GM18520 (cell line): ENCODE results near the gene KIT.
A peak's percentile ranks its signal among the peaks of the same experiment; 100 is the strongest.

ENCODE experiments used
- ATAC-seq: cut with Tn5 transposase; IDR thresholded peaks from one replicate; pipeline ENCODE4 v1.9.1; 2021; ENCODE audit not compliant: unreplicated experiment

KIT gene

GRCh38 chr4:54695788-54696187, 38.0 kb downstream of the KIT start:
- no peak for ATAC-seq

- ATAC-seq = no peak
Measured at GRCh38 chr4:54696649-54697048, 38.9 kb downstream of the KIT start.

- ATAC-seq = no peak
Measured at GRCh38 chr4:54700986-54701385, 43.2 kb downstream of the KIT start.

DNA sequence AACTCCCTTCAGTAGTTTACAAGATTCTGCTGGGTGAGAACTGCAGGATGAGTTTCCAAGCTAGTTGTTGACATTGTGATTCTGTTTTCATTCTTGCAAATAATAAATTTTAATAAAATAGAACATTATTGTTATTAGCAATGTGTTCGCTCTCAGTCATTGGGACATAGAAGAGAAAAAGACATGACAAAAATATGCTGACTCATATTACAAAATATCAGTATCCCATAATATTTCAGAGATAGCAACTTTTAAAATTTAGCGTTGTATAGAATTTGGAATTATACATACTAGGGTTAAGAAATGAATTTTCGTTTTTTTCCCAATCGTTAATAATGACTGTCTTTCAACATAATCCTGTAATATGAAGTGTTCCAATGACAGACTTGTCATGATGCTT, 45.4 kb downstream of the KIT start:
- no peak for ATAC-seq

DNA sequence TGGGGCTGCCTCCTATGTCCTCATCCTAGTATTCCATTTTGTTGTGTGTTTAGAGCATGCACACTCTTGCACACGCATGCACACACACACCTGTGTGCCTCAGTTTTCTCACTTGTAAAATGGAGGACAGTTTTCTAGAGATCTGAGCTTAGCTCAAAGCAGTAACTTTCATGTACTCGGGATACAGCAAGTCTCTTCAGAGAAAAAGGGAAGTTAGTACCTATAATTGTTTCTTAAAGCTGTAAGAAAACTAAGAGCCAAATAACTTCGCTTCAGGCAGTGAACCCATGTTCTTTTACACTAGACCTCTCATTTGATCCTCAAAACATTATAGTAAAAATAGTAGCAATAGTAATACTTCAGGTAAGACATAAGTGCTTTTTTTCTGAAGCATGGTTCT, 49.6 kb downstream of the KIT start:
- ATAC-seq = no peak

DNA sequence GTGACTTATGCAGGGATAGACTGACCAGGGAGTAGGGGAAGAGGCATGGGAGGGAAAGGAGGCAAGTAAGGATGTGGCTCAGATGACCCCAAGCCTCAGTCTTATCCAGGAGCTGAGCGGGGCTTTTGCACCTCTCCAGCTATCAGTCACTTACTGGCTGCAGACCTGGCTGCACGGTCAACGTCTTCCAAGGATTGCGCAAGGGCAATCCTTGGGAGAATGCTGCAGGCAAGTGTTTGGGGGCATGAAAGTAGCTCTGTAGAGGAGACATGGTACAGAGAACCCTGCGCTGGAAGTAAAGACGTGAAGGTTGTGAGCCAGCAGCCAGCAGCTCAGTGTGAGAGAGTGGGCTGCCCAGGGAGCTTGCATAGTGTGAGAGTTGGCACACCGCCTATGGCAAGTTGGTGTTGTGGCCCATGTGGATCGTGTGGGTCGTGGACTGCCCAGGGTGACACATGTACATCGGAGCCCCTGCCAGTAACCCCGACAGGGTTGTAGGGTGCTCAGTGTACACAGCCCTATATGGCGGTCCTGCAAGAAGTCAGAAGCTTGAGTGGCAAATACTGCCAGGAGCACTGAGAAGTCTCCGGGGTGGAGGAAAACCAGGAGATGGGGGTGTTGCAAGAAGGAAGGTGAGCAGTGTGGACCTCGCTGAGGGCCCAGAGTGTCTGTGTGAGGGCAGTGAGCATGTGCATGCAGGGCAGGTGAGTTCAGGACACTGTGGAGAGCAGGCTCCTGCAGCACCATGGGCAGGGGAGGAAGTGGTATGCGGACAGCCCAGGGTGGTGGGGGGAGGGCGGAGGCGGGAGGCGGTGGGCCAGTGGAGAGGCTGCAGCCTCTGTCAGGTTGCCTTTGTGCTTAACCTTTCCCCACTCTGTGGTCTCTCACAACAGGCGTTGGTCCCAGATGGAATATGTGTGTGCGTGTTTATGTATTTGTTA, 50.9 kb downstream of the KIT start:
- no peak for ATAC-seq

DNA sequence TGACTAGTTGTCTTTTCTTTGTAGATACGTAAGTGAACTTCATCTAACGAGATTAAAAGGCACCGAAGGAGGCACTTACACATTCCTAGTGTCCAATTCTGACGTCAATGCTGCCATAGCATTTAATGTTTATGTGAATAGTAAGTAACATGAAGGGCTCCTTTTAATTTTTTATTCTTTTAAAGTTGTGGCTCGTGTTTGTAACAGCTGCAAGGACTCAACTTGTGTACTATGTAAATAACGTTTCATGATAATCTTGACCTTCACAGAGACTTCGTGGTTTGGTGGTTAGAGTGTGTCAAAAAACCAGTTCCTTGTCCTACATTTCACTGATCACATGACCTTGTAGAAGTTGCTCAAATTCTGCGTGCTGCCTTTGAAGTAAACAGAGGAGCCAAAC, 51.6 kb downstream of the KIT start:
- ATAC-seq = peak; percentile 70

GRCh38 chr4:54712206-54712605, 54.4 kb downstream of the KIT start:
- ATAC-seq = no peak

DNA sequence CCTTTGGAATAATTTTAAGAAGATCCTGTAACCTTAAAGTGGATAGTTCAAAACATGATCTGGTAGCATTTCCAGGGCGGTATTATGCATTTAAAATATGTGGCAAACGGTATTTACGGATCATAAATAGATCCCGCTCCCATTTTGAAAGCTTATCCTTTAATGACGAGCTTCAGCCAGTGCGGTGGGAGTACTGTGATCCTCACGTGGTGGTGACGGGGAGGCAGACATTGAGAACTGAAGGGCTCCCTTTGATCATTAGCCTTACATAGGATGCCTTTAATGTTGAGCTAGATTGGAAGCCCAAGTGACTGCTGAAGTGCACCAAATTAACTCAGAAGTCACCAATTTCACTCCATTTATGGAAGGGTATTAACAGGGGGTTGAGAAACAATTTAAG, 56.9 kb downstream of the KIT start:
- ATAC-seq = no peak

DNA sequence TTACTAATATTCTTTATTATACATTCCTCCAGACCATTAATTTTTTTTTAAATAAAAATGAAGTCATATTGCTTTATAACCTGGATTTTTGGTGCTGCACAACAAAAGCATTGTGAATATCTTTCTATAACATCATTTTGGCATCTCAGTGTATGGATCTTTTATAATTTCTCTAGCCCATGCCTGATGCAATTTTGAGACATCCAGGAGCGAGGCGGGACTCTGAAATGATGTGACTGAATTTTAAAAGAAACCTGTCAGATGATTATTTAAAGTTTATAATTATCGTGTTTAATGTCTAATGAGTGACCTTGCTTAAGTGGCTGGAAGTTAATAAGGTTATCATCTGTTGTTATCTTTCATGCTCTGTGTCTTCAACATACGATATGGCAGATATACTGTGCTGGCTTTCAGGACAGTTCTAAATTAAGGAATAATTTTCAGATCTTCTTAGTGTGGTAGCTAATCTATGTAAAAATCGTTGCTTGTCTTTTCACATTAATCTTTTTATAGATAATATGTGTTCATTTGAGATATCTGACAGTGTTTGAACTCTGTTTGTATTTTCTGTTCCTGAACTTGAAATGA, 58.8 kb downstream of the KIT start:
- no peak for ATAC-seq

DNA sequence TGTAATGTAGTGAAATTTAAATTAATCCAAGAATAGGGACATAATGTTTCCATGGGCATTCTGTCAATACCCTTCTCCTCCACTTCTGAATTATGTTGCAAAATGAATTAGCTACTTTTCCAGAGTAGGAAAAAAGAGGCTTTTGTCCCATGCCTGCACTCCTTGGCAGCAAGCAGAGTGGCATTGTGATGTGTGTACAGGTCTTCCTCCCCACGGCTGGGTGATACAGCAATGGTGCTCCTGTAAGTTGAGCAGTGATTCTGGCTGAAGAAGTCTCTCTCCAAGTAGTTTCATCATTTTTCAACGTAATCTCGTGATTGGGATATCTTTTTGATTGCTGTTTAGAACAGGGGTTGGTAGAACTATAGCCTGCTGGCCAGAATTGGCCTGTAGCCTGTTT, 59.9 kb downstream of the KIT start:
- no peak for ATAC-seq

GRCh38 chr4:54719378-54719777, 61.6 kb downstream of the KIT start:
- ATAC-seq = no peak

GRCh38 chr4:54723220-54723619, 65.5 kb downstream of the KIT start:
- ATAC-seq = no peak

DNA sequence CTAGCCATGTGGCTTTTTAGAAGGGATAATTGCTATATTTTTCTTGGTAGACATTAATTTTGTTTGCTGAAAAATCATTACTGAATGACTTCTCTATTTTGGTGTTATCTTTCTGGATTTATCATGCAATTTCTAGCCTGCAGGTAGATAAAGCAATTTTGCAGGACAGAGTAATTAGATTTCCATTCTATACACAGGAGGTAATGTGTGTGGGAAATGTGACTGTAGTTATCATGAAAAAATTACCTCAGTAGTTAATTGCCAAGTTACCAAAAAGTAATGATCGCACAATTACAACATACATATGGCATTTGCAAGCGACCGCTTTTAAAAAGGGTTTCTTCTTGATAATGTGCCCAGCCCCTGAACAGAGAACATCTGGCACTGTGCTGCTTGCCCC, 66.1 kb downstream of the KIT start:
- no peak for ATAC-seq

DNA sequence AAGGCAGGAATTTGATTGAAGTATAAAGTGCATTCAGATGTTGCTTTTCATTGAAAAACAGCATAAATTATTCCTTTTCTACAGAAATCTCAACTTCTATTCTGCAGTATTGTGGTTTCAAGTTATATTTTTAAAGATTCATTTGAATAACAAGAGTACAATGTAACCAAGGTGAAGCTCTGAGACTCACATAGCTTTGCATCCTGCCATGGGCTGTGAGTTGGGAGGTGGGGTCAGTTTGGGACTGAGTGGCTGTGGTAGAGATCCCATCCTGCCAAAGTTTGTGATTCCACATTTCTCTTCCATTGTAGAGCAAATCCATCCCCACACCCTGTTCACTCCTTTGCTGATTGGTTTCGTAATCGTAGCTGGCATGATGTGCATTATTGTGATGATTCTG, 69.2 kb downstream of the KIT start:
- no peak for ATAC-seq

DNA sequence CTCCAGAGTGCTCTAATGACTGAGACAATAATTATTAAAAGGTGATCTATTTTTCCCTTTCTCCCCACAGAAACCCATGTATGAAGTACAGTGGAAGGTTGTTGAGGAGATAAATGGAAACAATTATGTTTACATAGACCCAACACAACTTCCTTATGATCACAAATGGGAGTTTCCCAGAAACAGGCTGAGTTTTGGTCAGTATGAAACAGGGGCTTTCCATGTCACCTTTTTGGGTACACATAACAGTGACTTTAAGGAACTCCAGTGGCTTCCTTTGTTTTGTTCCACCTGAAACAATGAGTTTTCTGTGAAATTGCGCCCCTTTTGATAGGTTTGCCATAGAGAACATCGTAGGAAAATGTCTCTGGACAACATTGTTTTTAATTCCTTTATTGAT, 69.6 kb downstream of the KIT start:
- ATAC-seq = no peak

DNA sequence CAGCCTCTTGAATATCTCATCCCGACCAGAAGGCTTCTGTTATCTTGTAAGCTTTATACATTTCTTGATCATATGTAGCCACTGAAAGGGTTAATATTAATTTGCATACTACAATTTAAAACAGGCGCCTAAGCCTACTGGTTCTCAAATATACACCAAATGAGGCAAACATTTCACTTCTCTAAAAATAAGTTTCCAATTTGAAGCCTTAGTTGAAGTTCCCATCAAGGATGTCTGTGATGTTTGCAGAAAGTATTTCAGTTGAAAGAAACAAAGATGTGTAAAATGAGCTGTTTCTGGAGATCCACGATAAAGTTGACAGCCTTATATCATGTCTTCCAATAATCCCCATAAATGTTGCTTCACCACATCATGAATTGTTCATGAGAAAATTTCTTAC, 70.6 kb downstream of the KIT start:
- no peak for ATAC-seq

DNA sequence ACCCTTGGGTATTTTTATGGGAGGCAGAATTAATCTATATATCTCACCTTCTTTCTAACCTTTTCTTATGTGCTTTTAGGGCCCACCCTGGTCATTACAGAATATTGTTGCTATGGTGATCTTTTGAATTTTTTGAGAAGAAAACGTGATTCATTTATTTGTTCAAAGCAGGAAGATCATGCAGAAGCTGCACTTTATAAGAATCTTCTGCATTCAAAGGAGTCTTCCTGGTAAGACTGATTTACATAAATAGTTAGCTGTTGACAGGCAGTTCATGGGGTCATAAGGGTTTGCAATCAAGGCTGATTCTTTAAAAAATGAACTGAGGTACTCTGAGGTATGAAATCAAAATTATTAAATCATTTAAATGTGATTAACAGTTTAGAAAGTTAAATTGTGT, 71.5 kb downstream of the KIT start:
- ATAC-seq = no peak

DNA sequence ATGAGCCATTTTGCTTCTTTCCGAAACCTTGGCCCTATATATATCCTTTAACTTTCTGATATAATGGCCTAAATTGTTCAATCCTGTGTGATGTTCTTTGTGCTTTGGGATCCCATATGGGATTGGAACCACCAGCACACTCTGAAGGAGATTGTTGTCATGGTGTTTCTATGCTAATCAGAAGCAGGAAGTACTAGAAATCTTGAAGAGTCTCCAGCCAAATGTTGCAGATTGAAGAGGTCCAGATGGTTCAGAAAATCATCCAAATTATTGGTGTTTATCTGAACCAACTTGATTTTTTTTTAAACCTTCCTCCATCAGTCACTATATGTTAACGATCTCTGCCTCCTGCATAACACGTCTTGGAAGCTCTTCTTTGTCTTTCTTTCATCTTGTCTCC, 72.8 kb downstream of the KIT start:
- no peak for ATAC-seq

DNA sequence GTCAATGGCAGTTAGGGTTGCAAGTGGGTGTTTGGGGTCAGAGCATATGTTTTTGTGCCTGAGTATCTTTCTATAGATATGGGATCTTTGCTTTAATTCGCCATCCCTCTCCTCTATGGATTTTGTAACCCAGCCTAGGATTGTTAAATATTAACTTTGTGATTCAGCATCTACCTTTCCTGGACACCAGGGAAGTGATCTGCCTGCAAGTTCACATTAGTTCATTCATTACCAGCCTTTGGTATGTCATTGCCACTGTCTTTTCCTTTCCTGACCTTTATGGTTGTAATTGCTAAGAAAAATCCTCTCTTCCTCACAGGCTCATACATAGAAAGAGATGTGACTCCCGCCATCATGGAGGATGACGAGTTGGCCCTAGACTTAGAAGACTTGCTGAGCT, 73.8 kb downstream of the KIT start:
- ATAC-seq = no peak

DNA sequence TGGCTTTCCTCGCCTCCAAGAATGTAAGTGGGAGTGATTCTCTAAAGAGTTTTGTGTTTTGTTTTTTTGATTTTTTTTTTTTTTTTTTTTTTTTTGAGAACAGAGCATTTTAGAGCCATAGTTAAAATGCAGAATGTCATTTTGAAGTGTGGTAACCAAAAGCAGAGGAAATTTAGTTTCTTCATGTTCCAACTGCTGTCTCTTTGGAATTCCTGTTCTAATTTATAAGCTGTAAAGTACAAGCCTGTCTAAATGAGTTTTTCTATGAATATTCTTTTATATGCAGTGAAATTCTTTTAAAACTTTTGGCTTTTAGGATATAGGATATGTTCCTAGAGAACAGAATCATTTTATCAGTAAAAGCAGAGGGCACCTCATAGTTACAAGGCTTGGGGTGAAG, 74.2 kb downstream of the KIT start:
- ATAC-seq = no peak

- no peak for ATAC-seq
Measured at GRCh38 chr4:54737421-54737820, 79.7 kb downstream of the KIT start.

- no peak for ATAC-seq
Measured at GRCh38 chr4:54741202-54741601, 83.4 kb downstream of the KIT start.
